Neural progenitor cell (in vitro differentiated cells): ENCODE data around the gene DNAH5.

Source experiments
- CTCF ChIP-seq: fragments of 200-600 bp; sonication (generic); IDR thresholded peaks from 2 replicates; pipeline ENCODE4 v1.5.1; 2017; ENCODE audit warnings: antibody characterized with exemption, mild to moderate bottlenecking
- EZH2phosphoT487 ChIP-seq: fragments of 200-600 bp; sonication (generic); IDR thresholded peaks from 2 replicates; pipeline ENCODE4 v1.6.1; 2017; ENCODE audit warnings: antibody characterized with exemption

GRCh38 chr5:13909271-13909670 lies 35.2 kb downstream of the DNAH5 start:
- TF ChIP-seq EZH2phosphoT487 (no peak), CTCF (no peak)
